Panc1 (cell line): ENCODE measurements around the gene ATP6V1B1.

ENCODE experiments used
- POLR2AphosphoS5 ChIP-seq: IDR thresholded peaks from 2 replicates; pipeline ENCODE4 v1.6.1; 2012; ENCODE audit warnings: mild to moderate bottlenecking, low read depth, low read length, moderate library complexity
- TCF7L2 ChIP-seq: IDR thresholded peaks from 2 replicates; pipeline ENCODE4 v1.6.1; 2011; ENCODE audit warnings: mild to moderate bottlenecking, low read depth, low read length, inconsistent platforms
- TF ChIP-seq, protein P1 (sequence below): fragments of 450-650 bp; IDR thresholded peaks from 2 replicates; pipeline ENCODE4 v1.5.1; 2017; ENCODE audit warnings: mild to moderate bottlenecking

DNA sequence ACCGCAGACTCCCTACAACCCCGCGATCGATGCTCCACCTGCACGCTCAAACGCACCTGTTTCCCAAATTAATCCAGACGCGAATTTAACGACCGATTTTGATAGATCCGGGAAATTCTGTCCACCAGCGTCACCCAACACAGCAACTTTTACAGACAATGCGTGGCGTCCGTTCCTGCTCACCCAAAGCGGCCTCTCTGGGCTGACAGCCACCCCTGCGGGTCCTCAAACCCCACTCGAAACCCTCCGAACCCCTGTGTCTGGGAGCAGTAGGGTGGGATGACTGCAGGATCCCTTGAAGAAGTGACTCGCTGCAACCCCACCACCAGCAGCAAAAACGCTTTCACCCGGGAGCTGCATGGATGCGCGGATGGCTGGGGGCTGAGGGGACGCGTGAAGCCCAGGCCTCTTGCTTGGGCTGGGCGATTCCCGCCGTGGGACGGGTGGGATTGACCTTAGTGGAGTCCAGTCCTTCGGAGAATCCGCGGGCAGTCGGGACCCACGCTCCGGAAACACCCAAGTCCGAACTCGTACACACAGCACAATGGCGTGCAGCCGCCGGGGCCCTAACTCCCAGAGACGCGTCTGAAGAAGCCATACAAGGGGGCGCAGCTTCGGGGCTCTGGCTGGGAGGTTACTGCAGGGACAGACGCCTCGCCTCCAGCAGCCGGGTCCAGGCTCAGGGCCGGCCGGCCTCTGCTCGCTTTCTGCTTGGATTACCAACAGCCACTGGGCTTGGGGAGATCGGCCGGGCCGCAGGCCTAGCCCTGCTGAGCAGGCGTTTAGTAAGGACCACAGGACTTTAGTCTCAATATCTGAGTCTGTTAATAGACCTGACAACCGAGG, 31.1 kb upstream of the ATP6V1B1 start:
- TF ChIP-seq, protein P1, sequence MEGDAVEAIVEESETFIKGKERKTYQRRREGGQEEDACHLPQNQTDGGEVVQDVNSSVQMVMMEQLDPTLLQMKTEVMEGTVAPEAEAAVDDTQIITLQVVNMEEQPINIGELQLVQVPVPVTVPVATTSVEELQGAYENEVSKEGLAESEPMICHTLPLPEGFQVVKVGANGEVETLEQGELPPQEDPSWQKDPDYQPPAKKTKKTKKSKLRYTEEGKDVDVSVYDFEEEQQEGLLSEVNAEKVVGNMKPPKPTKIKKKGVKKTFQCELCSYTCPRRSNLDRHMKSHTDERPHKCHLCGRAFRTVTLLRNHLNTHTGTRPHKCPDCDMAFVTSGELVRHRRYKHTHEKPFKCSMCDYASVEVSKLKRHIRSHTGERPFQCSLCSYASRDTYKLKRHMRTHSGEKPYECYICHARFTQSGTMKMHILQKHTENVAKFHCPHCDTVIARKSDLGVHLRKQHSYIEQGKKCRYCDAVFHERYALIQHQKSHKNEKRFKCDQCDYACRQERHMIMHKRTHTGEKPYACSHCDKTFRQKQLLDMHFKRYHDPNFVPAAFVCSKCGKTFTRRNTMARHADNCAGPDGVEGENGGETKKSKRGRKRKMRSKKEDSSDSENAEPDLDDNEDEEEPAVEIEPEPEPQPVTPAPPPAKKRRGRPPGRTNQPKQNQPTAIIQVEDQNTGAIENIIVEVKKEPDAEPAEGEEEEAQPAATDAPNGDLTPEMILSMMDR: no peak
- no peak for TF ChIP-seq TCF7L2
- TF ChIP-seq POLR2AphosphoS5: no peak
